Prostate gland (tissue), 2 donors: ENCODE data around the gene PANX1.

Experiments
- POLR2A ChIP-seq: fragments of 450-650 bp; IDR thresholded peaks from one replicate; pipeline ENCODE4 v1.6.1; 2016; ENCODE audit warnings: antibody characterized with exemption, mild to moderate bottlenecking
- POLR2AphosphoS5 ChIP-seq: sonication (generic); formaldehyde crosslinking; IDR thresholded peaks from one replicate; pipeline ENCODE4 v1.6.1; 2017; ENCODE audit warnings: antibody characterized with exemption
- TF ChIP-seq, protein P1 (sequence below), 4 experiments: fragments of 200-600 bp in 2 of 4; fragments of 450-650 bp in 2 of 4; sonication (generic) in 2 of 4; IDR thresholded peaks; 1 replicate in 3 of 4; 2 replicates in 1 of 4; pipeline ENCODE4 v1.5.1; 2016 to 2019; ENCODE audit warnings: antibody characterized with exemption in 4 of 4, mild to moderate bottlenecking in 2 of 4, moderate library complexity in 2 of 4

GRCh38 chr11:94104734-94105133, 23.9 kb upstream of the PANX1 start:
- TF ChIP-seq, protein P1, sequence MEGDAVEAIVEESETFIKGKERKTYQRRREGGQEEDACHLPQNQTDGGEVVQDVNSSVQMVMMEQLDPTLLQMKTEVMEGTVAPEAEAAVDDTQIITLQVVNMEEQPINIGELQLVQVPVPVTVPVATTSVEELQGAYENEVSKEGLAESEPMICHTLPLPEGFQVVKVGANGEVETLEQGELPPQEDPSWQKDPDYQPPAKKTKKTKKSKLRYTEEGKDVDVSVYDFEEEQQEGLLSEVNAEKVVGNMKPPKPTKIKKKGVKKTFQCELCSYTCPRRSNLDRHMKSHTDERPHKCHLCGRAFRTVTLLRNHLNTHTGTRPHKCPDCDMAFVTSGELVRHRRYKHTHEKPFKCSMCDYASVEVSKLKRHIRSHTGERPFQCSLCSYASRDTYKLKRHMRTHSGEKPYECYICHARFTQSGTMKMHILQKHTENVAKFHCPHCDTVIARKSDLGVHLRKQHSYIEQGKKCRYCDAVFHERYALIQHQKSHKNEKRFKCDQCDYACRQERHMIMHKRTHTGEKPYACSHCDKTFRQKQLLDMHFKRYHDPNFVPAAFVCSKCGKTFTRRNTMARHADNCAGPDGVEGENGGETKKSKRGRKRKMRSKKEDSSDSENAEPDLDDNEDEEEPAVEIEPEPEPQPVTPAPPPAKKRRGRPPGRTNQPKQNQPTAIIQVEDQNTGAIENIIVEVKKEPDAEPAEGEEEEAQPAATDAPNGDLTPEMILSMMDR (IDR thresholded peaks at IDR 0.05), result no peak
- TF ChIP-seq POLR2A (no peak), POLR2AphosphoS5 (no peak)
